Activated CD8-positive, alpha-beta memory T cell treated with anti-CD3 and anti-CD28 coated beads, Interleukin-2, amount 50 U/mL, for 1 hour (primary cell): Measurements from ENCODE around the gene B4GALT1.

Source experiments
- DNase-seq: peaks from one replicate; pipeline ENCODE4 v3.0.0-alpha.2; 2020; ENCODE audit errors: extremely low read depth

B4GALT1 gene

DNA sequence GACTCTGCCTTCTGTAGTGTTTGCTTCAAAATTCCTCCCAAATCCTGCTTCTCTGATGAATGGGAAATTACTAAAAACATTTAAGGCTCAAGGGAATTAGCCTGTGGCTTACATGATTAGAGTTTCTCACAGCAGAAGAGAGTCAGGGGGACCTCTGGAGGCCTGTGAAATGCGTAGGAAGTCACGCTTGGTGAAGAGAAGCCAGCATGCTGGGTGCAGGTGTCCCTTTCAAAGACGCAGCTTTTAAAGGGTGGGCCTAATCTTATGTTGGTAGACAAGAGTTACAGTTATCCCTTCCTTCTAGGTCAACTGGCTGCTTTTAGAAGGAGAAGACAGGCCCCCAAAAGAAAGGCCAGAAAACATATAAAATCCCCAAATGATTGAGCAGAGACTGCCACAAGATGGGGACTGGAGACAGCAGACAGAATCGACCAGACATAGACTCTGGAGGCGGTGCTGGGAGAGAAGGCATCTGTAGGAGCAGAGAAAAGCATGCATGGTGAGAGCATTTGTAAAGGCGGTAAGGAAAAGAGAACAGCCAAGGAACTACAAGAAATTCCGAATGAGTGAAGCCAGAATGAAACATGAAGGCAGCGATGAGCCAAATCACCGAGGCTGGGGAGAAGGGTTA is 42.3 kb downstream of the B4GALT1 start:
- no peak for DNase-seq

DNA sequence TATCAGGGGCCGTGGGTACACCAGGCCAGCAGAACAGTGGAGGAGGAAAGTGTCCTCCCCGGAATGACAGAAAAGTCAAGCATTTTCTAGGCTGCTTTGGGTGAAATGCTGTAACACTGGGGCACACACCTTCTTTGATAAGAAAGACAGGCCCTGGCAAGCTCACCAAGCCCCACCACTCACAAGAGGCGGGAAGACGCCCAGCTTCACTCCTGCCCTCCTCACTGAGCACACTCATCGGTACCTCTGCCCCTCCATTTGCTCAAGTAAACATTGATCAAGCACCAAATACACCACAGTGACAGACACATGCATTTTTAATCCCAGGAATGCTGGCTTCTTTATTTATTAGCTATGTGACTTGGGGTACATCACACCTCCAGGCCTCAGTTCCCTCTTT is 43.1 kb downstream of the B4GALT1 start:
- DNase-seq, result no peak

DNA sequence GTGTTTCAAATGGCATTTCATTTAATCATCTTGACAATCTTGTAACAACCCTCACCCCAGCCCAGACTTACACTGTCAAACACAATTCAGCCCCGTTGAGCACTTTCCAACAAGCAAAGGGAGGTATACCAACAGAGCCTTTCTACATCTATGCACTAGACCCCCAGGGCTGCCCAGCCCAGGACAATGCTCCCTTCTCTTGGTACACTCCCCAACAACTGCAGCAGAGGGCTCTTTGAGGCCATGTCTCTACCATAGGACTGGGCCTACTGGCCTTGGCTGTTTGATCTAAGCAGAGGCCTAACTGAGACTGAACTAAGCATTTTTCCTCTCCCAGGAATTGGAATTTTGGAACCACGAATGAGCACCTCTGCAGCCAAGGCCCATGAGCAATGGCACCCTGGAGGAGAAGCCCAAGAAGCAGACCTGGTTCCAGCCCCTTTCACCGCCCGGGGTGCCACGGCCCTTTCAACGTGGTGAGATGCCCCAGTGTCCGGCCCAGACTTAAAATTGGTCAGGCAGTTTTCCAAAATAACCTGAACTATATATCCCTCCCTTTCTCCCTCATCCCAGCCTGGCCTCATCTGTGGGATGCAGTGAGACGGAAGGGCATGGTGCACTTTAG is 43.6 kb downstream of the B4GALT1 start:
- DNase-seq, result no peak

DNA sequence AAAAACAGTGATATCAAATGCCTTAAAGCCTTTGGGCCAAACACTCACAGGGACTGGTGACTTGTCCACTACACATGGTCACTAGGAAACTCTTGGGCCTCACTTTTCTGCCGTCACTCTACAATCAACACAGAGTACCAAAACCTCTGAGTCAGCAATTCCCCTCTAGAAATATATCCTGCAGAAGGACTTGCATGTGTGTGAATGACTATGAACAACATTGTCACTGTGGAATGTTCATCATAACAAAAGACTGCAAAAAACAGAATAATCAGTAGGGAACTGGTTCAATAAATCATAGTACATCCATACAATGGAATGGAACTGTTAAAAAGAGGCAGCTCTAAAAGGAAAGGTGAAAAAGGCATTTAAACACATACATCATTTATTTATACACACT is 46.5 kb downstream of the B4GALT1 start:
- DNase-seq, result no peak

DNA sequence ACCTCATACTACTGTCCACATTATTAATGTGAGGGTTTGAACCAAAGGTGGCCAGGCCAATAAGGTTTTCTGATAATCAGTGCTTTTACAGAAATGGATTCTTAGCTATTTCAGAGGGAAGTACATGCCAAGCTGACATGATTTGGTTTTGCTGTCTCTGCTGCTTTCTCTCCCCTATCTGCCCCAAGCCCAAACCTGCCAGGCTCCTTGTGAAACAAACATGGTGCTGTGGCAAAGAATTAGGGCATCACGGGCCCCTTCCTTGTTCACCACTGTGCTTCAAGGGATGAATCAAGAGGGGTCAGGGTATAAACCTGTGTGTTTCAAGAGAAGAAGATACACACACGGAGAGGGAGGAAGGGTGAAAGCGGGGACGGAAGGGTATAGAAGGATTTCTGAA is 49.3 kb downstream of the B4GALT1 start:
- no peak for DNase-seq

DNA sequence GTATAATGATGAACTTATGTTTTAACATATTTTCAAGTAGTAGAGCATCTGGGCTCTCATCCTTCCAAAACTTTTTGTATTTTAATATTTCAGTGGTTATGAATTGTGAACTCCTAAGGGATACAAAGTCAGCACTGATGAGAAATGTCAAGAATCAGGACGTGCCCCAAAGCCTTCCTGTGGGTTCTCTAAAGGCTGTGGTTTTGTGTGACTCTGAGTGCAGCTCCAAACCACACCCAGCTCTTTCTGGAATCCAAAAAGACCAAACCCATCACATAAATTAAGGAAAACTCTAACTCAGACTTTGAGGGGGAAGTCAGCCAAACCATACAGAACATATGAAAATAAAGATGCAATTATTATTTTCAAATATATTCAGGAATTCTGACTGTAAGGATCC is 49.8 kb downstream of the B4GALT1 start:
- DNase-seq, result no peak

DNA sequence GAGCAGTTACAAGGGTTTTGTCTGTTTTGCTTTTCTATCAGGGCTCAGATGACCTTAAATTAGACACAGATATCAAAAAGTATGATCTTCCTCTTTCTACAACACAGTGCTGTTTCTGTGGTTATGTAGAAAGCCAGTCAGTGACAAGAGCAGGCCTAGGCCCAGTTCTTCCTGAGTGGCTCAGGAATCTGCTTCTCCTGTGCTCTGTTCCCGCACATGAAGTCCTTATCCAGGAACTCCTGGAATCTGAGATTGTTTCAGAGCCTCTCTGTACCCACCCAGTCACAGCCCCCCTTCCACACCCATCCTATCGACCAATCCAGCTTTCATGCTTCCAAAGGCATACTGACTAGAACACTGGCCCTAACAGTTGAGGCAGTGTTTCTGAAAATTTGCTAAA is 50.3 kb downstream of the B4GALT1 start:
- DNase-seq, result no peak

DNA sequence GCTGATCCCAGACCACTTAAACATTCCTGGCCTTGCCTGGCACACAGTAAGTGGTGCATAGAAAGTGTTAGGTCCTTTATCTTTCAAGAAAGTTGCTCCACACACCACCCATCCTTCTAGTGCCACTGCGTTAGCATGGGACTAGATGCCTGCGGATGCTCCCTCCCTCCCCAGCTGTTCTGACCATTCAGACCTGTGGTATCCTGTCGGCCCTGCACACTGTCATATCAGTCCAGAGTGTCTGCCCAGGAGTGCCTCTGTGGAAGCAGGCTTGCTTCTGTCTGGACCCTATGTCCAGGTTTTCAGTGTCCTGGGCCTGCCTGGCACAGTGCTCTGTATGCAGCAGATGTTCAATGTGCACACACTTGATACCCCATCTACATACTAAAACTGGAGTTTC is 52.4 kb downstream of the B4GALT1 start:
- DNase-seq, result no peak

DNA sequence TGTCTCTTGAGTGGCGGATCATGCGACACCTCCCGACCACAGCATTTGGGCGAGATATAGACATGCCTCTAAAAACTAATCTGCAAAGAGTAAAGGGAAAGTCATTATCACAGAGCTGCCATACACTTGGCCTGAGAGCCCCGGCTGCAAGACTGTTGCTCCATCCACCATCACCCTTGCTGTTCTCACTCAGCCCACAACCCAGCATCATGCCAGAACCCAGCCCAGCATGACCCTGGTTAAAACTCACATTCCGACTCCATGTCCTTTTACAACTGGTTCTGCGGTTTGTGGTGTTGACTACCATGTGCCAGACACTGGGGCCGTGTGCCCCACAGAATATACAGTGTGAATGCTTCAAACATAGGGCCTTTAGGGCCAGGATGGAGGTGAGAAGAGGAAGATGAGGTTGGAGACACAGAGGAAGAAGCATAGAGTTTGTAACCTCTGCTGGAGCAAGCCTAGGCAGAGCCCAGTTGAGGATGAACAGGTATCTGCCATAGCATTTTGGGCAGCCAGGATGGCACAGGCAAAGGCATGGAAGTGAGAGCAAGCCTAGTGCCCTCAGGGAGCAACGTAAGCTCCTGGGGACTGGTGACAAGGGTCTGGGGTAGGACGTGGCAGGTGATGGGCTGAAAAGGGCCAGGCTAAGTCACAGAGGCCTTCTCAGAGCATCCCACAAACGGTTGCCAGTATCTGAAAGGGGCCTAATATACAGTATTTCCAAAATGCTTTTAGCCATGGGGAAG is 53.2 kb downstream of the B4GALT1 start:
- DNase-seq, result no peak

DNA sequence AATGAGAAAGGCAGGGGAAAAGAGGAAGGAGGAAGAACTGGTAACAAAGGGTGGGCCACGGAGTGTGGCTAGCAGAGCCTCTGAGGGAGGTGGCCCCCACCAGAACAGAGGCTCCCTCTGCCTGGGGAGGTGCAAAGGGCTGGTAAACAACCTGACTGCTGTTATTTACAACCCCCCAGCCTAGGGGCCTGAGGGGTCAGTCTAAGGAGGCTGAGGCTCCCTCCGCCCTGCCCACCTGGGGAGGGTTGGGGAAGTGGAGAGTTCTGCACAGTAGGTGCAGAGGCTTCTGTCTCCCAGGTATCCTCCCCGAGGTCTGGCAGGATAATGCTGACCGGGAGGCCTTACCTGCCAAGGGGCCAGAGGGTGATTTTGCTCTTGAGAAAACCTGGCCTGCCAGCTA is 55.0 kb downstream of the B4GALT1 start:
- DNase-seq, result no peak

DNA sequence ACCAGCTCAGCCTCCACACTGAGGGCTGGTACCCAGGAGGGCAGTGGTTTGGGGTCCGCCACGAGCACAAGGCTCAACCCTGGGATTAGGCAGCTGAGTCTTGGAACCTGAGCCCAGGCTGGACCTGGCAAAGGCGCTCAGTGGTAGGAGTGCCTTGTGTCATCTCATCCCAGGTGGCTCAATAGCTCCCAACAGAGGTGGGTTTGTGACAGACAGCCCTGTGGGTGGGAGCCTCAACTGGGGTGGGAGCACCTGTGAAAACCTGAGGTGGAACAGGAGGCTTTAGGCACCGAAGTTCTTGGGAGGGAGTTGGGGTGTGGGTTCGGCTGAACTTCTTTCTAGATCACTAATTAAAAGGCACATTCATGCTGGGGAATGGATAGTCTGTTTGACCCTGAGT is 55.5 kb downstream of the B4GALT1 start:
- DNase-seq, result no peak

DNA sequence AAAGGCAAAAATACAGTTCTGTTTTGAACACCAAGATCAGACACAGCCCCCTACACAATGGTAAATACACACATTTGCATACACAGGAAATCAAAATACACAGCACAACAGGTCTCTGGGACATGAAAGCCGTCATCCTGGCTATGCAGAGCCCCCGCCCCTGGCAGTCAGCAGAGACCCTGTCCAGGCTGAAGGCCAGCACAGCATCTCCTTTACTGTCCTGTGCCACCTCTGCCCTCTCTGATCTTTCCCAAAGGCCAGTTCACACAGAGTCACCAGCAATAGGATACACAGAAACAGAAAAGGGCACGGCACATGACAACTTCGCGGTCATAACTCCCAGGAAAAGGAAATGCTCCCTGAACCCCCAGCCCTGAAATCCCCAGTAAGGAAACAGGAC is 56.5 kb downstream of the B4GALT1 start:
- DNase-seq, result no peak

DNA sequence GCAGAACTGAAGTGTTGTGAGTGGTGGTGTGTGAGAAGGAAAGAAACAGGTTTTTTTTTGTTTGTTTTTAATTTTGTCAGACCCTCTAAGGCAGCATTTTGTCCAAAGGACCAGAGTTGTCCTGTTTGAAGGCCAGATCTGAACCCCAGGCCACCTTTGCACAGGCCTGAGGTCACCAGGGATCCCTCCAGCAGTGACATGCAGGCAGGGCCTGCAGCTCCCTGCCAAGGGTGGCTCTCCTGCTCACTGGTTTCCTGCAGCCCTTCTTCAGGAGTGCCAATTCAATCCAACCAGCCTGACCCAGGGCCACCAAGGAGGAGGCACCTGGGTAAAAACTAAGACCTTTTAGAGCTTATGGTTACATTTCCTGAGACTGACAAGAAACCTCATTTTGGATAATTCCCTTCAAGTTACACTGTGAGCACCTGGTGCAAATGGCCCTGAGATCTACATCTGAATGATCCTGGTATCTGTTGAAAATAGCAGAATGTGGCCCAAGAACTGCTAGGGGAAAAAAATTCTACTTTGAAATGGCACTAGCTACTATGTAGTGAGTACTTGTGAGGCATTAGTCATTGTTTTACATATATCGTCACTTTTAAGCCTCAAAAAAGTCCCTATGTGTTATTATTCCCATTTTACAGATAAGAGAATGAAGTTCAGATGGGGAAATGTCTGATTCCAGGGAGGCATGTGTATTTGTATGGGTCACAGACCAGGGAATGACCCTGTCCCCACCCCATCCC is 57.1 kb downstream of the B4GALT1 start:
- no peak for DNase-seq

DNA sequence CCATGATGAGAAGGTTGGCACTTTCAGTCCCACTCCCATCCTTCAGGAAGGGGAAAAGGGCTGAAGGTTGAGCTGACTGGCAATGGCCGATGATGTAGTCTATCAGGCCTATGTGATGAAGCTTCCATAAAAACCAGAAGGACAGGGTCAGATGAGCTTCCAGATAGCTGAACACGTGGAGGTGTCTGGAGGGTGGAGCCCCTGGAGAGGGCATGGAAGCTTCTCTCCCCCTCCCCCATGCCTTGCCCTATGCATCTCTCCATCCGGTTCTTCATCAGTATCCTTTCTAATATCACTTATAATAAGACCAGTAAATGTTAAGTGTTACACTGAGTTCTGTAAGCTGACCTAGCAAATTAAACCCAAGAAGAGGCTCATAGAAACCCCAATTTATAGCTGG is 58.0 kb downstream of the B4GALT1 start:
- DNase-seq, result no peak

DNA sequence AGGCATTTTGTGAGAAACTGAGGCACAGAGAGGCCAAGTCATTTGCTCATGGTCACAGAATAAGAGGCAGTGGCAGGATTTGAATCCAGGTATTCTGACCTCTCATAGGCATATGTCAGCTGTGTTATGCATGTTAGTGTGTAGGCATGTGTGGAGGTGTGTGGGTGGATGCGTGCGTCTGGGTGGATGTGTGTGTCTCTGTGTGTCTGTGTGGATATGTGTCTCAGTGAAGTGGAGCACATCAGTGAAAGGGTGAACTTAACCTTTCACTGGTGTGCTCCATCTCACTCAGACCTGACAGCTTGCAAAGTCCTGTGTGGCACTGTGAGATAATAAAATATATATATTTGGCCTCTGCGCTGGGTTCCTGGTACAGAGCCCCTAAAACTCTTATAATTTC is 58.7 kb downstream of the B4GALT1 start:
- no peak for DNase-seq

DNA sequence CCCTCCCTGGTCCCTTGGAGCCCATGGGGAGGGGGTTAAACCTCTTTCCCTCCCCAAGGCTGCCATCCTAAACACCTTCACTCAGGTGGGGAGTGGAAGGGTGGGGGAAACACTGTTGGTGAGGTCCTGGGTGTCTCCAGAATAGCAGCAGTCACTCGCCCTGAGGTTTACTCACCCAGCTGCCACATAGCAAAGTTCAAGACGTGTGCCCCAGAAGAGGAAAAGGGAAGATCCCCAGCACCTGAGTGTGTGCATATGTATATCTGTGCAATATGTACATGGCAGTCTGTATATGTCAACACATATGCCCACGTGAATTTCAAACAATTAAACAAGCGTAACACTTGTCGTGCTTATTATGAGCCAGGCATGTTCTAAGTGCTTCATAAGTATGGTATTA is 59.4 kb downstream of the B4GALT1 start:
- no peak for DNase-seq

DNA sequence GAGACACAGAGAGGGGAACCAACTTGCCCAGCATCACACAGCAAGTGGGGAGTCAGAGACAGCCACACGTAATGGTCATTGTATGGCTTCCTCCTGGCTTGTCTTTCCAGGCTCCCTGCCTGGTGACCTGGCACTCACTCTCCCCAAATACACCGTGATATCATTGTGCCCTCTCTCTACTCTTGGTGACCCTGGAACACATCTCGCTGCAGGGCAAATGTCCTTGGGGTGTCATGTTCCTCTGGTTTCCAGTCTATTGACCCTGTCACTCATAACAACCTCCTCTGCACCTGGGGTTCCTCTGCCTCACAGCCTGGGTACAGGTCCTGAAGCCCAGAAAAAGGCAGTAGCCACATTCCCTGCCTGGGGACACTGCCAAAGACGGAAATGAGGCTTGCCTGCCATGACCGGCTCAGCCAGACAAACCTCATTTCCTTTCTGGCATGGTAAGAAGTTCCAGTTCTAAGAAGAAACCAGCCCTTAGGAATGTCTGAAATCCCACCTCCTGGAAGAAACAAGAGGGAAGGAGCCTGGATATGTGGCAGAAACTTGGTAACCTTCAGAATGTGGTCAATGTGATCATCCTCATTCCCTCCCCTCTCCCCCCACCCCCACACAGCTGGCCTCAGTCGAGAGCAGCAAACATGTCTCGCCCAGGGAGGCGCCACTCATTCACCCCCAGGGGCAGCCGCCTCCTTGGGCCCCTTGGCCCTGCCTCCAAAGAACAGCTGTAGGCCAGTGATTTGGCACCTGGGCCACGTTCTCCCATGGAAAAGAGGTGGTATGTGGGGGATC is 60.1 kb downstream of the B4GALT1 start:
- DNase-seq, result no peak

DNA sequence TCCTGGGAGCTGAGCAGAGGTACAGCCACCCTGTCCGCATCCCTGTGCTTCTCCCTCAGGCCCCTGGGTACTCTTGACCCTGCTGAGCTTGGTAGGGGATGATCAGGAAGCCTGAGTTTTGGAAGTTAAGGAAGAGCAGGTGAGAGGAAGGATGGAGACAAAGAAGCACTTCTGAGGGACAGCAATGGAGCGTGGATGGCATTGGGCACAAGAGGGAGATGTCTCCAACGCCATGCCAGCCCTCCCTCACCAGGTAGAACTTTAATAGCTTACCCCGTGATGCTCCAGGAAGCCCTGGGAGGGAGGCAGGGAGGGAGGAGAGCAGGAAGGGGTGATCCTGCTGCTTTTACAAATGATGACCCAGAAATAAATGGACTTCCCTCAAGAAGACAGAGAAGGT is 60.8 kb downstream of the B4GALT1 start:
- DNase-seq, result no peak

DNA sequence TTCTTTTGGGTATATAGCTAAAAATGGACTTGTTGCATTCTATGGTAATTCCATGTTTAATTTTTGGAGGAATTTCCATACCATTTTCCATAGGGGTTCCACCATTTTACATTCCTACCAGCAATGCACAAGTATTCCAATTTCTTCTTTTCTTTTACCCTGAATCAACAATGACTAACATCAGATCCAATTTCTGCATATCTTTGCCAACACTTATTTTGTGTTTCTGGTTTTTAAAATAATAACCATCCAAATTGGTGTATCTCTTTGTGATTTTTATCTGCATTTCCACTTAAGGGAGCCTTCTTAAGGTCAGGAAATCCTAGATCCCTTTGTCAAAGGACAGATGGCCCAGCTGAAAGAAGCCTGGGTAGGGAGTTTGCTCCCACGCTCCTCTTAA is 61.2 kb downstream of the B4GALT1 start:
- no peak for DNase-seq

DNA sequence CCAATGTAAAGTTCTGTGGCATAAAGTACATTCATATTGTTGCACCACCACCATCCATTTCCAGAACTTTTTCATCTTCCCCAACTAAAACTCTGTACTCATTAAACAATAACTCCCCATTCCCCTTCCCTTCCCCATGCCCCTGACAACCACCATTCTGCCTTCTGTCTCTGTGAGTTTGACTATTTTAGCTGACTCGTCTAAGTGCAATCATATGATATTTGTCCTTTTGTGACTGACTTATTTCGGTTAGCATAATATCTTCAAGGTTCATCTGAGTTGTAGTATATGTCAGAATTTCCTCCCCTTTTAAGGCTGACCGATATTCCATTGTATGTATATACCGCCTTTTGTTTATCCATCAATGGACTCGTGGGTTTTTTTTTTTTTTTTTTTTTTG is 61.6 kb downstream of the B4GALT1 start:
- no peak for DNase-seq

DNA sequence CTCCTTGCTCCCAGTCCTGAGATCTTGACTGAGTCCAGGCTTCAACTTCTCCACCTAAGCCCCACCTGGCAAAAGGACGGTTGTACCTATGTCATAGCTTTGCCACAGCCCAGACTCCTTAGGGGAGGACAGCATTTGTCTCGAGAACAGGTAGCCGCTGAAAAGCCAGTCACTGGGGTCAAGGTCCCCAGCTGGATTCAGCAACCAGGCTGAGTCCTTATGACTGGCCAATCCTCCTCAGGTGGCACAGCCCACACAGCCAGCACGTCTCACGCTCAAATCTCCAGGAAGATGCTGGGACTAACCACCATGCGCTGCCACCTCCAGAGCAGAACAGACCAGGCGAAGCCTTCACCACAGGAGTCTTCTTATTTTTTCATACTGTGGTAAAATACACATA is 62.7 kb downstream of the B4GALT1 start:
- no peak for DNase-seq
